ENCODE measurements around the gene DGUOK.

GRCh38 chr2:74005786-74006185, 79.1 kb downstream of the DGUOK start:
- TF ChIP-seq CTCF (IDR thresholded peaks at IDR 0.05) (no peak), POLR2AphosphoS5 (IDR thresholded peaks at IDR 0.05) (no peak), POLR2A (IDR thresholded peaks at IDR 0.05) (no peak)
